NOMO-1 treated with DMSO at 0.1 percent for 48 hours (cell line): ENCODE measurements around the gene SERPINA1.
"Not testable (repeated sequence)": the region's sequence is repeated elsewhere in the genome, so short reads cannot be mapped to it uniquely, and the experiment has no call there.

Source experiments
- DNase-seq: peaks from one replicate; lab custom pipeline; 2025; ENCODE audit not compliant: unreplicated experiment; lab: John Stamatoyannopoulos, UW

SERPINA1 gene

GRCh38 chr14:94372021-94372605, 16.3 kb downstream of the SERPINA1 start:
- DNase-seq, result no peak

GRCh38 chr14:94370524-94370910, 17.9 kb downstream of the SERPINA1 start:
- no peak for DNase-seq

DNA sequence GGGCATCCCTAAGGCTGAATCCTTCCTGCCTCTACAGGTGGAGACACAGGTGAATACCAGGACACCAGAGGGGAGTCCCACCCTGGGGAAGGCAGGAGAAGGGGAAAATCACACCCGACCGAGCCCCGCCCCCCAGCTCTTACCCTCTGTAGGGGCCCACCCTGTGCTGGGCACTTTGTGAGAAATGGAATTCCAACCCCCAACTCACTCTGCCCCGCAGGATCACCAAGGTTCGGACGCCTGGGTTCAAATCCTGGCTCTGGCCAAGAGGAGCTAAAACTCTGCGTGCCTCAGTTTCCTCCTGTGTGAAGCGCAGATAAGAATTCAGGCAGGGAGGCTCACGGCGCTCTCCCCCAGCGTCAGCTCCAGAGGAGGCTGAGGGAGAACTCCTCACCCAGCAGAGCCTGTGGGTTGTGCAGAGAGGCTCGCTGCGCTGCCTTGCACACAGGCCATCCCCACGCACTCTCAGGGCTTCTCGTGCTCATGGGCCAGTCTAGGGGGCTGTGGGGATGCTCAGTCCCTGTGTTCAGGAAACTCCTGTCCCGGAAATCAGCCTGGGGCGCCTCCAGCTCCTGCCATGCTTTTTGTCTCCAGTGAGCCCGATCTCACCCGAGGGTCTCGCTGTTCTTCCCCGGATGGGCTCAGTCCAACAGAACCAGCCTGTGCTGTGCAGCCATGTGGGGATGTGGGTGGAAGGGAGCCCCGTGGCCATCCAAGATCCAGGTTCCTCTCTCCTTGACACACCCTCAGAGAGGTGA, 18.5 kb downstream of the SERPINA1 start:
- DNase-seq, result not testable (repeated sequence)

- DNase-seq, result no peak
Measured at GRCh38 chr14:94368956-94369355, 19.4 kb downstream of the SERPINA1 start.

DNA sequence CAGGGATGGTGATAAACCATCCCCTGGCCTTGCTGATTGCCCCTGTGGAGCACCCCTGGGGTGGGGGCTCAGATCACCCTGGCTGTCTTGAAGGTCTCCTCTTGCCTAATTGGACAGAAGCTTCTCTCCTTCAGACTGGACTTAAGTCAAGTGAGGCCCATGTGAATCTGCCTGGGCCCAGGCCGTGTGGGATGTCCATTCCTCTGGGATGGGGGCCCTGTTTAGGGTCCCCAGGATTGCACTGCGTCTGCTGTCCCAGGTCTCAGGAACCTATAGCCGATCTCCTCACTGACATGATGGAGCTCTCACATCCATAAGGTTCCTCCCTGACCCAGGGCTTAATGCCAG, 20.2 kb downstream of the SERPINA1 start:
- DNase-seq, result no peak

DNA sequence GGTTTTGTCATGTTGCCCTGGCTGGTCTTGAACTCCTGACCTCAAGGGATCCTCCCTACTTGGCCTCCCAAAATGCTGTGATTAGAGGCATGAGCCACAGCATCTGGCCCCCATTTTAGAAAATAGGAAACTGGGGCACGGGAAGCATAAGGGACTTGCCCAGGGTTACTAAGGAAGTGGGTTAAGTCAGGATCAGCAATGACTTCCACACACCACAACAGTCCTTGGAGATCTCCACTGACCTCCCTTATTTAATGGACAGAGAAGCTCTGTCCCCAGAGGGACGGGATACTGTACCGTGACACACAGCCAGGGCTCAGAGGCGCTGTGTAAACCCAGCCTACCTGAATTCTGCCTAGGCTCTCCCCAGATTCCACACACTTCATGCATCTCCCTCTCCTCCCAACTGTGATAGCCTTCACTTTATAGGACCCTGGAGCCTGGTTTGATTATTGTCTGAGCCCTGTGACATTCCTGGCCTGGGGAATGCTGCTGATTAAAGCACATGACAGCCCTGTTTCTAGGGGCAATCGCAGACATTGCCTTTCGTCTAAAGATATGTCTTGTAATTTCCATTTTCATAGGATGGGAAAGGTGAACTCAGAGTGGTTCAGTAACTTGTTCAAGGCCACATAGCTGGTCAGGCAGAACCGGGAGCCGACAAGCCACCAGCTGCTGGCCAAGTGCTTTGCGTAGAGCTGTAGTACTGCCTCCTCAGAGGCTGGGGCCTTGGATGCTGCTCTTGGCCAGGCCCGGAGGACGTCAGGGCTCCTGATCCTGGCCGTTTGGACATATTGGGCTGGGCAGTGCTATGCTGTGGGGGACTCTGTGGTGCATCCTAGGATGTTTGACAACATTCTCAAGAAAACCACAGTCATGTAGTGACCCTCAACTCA, 20.8 kb downstream of the SERPINA1 start:
- DNase-seq, result no peak

DNA sequence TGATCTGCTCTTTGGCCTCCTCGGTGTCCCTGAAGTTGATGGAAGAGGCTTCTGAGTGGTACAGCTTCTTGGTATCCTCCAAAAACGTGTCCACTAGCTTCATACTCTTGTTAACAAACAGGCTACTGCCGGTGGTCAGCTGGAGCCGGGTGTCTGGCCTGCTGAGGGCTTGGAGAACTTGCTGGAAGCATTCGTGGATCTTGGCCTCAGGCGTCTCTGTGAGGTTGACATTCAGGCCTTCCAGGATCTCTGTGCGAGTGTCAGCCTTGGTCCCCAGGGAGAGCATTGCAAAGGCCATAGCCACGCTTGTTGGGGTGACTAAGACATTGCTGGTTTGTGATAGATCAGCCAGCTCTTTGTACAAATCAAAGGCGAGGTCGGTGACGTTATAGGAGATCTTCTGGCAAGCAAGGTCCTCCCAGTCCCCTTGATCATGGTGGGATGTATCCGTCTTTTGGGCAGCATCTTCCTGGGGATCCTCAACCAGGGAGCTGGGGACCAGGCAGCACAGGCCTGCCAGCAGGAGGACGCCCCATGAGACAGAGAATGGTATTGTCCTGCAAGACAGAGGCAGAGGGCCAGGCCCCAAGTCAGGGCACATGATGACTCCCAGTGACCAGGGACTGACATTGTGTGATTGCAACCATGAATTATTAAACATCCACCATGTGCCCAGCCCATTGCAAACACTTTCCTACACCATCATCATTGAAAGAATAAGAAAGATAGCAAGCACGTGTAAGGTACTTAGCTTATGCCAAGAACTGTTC, 22.1 kb downstream of the SERPINA1 start, which contains the start of gene SERPINA2:
Gene SERPINA2 (minus strand): TSS at position 553 of the 770 bp plus-strand sequence.
- DNase-seq, result no peak

DNA sequence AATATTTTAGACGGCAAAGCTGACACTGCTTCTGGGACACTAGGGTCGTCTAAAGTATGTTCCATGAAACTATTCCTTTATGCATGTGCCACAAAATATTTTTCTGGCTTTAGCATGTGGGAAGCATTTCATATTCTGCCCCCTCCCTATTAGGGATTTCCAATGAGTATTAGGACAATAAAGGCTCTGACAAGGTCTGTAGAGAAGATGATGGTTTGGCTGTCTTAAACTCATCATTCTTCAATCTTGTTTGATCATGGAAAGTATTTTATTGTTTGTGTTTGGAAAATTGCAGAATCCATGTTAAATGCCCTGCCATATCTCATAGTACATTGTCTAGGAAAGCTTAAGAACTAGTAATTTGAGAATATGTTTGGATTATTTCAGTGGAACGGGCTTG, 22.8 kb downstream of the SERPINA1 start:
- no peak for DNase-seq

GRCh38 chr14:94364964-94365363, 23.4 kb downstream of the SERPINA1 start:
- no peak for DNase-seq

GRCh38 chr14:94364037-94364436, 24.4 kb downstream of the SERPINA1 start:
- no peak for DNase-seq

DNA sequence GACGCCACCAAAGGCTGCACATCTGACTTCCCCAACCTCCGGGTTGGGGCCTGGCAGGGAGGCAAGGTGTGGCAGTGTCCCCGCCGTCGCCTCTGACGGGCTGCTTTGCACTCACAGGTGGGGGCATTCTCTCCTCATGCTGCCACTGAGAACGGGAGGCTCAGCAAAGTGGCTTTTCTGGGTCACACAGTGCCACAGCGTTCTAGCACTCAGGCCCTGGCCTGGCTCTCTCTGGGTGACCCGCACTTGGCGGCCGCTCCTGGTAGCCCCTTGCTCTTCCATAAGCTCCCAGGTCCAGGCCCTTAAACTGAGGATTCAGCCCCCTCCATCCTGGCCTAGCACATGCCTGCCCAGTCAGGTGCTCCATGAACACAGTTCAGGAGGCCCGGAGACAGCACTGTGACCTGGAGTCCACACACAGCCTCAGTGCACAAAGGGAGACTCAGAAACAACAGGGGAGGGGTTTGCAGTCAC, 25.2 kb downstream of the SERPINA1 start:
- DNase-seq, result no peak

DNA sequence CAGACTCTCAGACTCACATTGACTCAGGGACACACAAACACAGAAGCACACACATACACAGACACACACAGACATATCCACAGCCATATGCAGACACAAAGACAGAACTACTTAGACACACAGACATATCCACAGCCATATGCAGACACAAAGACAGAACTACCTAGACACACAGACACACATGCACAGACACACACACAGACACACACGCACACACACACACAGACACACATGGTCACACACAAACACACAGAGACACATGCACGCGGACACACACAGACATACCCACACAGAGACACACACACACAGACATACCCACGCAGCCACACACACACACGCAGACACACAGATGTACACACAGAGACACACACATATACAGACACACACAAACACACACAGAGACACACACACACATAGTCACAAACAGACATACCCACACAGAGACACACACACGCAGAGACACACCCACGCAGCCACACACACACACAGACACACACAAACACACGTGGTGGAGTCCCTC, 25.7 kb downstream of the SERPINA1 start:
- DNase-seq, result no peak

- DNase-seq, result no peak
Measured at GRCh38 chr14:94361682-94362081, 26.7 kb downstream of the SERPINA1 start.

GRCh38 chr14:94360945-94361565, 27.3 kb downstream of the SERPINA1 start:
- DNase-seq, result no peak

DNA sequence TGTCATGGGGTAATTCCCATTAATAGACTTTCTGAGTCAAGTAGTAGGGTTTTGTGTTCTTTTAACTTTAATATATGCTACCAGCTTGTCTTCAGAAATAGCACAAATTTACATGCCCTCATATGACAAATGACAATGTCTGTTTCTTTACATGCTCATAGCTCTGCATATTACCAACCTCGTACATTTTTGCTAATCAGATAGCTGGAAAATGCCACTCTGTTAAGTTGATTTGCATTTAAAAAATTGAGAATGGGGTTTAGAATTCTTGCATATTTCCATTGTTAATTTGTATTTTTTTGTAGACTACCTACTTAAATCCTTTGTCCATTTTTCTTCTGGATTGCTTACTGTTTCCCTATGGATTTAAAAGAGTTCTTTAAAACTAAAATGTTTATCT, 31.2 kb downstream of the SERPINA1 start:
- DNase-seq, result no peak

- DNase-seq, result no peak
Measured at GRCh38 chr14:94356379-94357056, 31.9 kb downstream of the SERPINA1 start.

DNA sequence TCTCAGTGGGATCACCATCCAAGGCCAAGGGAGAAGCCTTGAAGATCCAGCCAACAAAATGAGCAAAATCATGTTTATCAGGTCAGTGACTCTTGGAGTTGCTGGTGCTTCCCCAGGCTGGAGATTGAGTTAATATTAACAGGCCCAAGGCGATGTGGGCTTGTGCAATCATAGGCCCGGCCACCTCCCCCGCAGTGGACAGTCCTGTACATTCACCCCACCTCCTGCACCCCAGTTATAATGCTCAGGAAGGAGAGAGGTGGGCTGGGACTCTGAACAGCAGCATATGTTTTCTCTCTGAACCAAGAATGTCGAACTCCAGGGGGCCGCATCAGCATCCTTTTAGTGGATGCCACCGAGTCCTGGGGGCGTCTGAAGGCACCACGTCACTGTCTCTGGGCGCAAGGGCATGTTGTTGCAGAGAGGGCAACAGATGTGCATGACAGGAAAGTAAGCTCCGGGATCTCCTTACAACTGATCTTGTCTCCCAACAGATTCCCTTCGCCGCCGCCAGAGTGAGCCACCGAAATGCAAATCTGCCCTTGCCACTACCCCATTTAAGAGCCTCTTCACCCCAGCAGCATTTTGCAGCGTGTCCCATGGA, 33.1 kb downstream of the SERPINA1 start:
- peak; percentile 3 for DNase-seq

DNA sequence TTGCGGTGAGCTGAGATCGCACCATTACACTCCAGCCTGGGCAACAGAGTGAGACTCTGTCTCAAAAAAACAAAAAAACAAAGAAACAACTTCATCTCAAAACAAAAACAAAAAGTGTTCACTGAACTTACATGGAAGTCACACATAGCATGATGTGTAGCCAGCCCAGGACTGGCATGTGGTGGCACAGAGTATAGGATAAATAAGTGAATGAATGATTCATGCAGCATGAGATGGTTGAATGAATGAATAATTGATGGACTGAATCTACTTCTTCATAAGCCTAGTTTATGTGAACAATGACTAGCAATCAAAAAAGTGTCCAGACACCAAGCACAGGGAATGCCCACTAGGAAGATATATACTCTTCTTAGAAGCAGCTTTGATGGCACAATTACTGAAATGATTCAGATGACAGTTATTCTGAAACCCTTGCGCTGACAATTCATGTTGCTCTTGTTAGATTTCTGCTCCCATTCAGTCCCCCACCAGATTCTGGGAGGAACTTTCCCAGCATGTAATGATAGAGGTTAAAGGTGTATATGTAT, 33.7 kb downstream of the SERPINA1 start:
- DNase-seq, result no peak

- DNase-seq, result not testable (repeated sequence)
Measured at GRCh38 chr14:94354190-94354589, 34.2 kb downstream of the SERPINA1 start.
